HEK293T (cell line): ENCODE results near the gene RBBP8.
"Not testable (repeated sequence)": the region's sequence is repeated elsewhere in the genome, so short reads cannot be mapped to it uniquely, and the experiment has no call there.

Experiments used
- CTCF ChIA-PET: fragments of 350-600 bp; formaldehyde crosslinking; extraction: SDS; loops from one replicate; lab custom pipeline; 2021; ENCODE audit warnings: antibody characterized with exemption, inconsistent platforms; lab: Yijun Ruan, JAX
- POLR2A ChIA-PET: fragments of 350-600 bp; formaldehyde crosslinking; extraction: SDS; loops from one replicate; lab custom pipeline; 2020; ENCODE audit warnings: antibody characterized with exemption, inconsistent platforms; lab: Yijun Ruan, JAX
- DNase-seq: peaks from one replicate; pipeline ENCODE4 v3.0.0; 2012; ENCODE audit warnings: mixed read lengths; ENCODE audit errors: extremely low spot score
- ARNT ChIP-seq: fragments of 450-650 bp; IDR thresholded peaks from 2 replicates; pipeline ENCODE4 v1.6.1; 2017; ENCODE audit warnings: mild to moderate bottlenecking
- BHLHE40 ChIP-seq: fragments of 450-650 bp; IDR thresholded peaks from 2 replicates; pipeline ENCODE4 v1.6.1; 2016; ENCODE audit warnings: mild to moderate bottlenecking, moderate library complexity, borderline replicate concordance
- CTBP1 ChIP-seq: fragments of 450-650 bp; IDR thresholded peaks from 2 replicates; pipeline ENCODE4 v1.6.1; 2016; ENCODE audit warnings: borderline replicate concordance
- ELF4 ChIP-seq: fragments of 450-650 bp; IDR thresholded peaks from 2 replicates; pipeline ENCODE4 v1.6.1; 2017; ENCODE audit warnings: antibody characterized with exemption
- FOXA1 ChIP-seq: fragments of 450-650 bp; IDR thresholded peaks from 2 replicates; pipeline ENCODE4 v1.6.1; 2016; ENCODE audit warnings: mild to moderate bottlenecking
- FOXK2 ChIP-seq: fragments of 450-650 bp; IDR thresholded peaks from 2 replicates; pipeline ENCODE4 v1.6.1; 2016; ENCODE audit warnings: mild to moderate bottlenecking
- FOXM1 ChIP-seq: fragments of 450-650 bp; IDR thresholded peaks from 2 replicates; pipeline ENCODE4 v1.6.1; 2017; ENCODE audit warnings: mild to moderate bottlenecking, borderline replicate concordance
- HDGF ChIP-seq: fragments of 450-650 bp; IDR thresholded peaks from 2 replicates; pipeline ENCODE4 v1.6.1; 2017; ENCODE audit warnings: antibody characterized with exemption, borderline replicate concordance
- L3MBTL2 ChIP-seq: fragments of 450-650 bp; conservative IDR thresholded peaks from 2 replicates; pipeline ENCODE4 v1.6.1; 2016; ENCODE audit warnings: mild to moderate bottlenecking
- LEF1 ChIP-seq: fragments of 450-650 bp; IDR thresholded peaks from 2 replicates; pipeline ENCODE4 v1.6.1; 2017; ENCODE audit warnings: mild to moderate bottlenecking, borderline replicate concordance
- NFRKB ChIP-seq: fragments of 450-650 bp; IDR thresholded peaks from 2 replicates; pipeline ENCODE4 v1.6.1; 2016; ENCODE audit warnings: mild to moderate bottlenecking, moderate library complexity
- PKNOX1 ChIP-seq: fragments of 450-650 bp; IDR thresholded peaks from 2 replicates; pipeline ENCODE4 v1.6.1; 2016
- SP1 ChIP-seq: fragments of 450-650 bp; IDR thresholded peaks from 2 replicates; pipeline ENCODE4 v1.6.1; 2017
- SUZ12 ChIP-seq: fragments of 450-650 bp; IDR thresholded peaks from 2 replicates; pipeline ENCODE4 v1.6.1; 2016; ENCODE audit warnings: mild to moderate bottlenecking
- TARDBP ChIP-seq: fragments of 450-650 bp; IDR thresholded peaks from 2 replicates; pipeline ENCODE4 v1.6.1; 2016
- ZNF384 ChIP-seq: fragments of 450-650 bp; IDR thresholded peaks from 2 replicates; pipeline ENCODE4 v1.6.1; 2016

Gene RBBP8

DNA sequence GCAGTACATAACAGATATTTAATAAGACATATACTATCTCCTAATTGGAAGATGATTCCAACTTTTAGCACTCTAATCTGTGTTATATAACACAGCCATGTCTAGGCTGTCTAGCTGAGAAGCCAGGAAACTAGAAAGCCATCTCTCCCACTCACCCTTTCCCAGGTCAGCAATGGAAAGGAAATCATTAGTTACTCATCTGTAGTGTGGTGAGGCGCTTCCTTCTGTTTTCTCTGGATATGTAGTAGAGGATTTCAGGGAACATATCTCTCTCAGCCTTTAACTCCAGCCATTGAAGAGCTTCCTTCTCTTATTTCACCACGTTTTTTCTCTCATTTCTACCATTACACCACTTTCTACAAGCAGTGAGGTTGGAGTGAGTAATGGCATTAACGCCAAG, 19.4 kb downstream of the RBBP8 start:
- CTCF ChIA-PET: no interaction called here
- no peak for DNase-seq
- TF ChIP-seq FOXK2 (no peak), ELF4 (no peak), FOXM1 (no peak), CTBP1 (no peak), ZNF384 (no peak), FOXA1 (no peak), L3MBTL2 (no peak), ARNT (no peak), BHLHE40 (no peak), LEF1 (no peak), SP1 (no peak), NFRKB (no peak), PKNOX1 (no peak), TARDBP (no peak)
- POLR2A ChIA-PET: no interaction called here

DNA sequence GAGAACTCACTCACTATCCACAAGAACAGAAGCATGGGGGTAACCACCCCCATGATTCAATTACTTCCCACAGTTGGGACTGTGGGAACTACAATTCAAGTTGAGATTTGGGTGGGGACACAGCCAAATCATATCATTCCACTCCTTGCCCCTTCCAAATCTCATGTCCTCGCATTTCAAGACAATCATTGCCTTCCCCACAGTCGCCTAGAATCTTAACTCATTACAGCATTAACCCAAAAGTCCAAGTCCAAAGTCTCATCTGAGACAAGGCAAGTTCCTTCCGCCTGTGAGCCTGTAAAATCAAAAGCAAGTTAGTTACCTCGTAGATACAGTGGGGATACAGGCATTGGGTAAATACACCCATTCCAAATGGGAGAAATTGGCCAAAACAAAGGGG, 20.9 kb downstream of the RBBP8 start:
- CTCF ChIA-PET, POLR2A ChIA-PET, DNase-seq: not testable (repeated sequence)

DNA sequence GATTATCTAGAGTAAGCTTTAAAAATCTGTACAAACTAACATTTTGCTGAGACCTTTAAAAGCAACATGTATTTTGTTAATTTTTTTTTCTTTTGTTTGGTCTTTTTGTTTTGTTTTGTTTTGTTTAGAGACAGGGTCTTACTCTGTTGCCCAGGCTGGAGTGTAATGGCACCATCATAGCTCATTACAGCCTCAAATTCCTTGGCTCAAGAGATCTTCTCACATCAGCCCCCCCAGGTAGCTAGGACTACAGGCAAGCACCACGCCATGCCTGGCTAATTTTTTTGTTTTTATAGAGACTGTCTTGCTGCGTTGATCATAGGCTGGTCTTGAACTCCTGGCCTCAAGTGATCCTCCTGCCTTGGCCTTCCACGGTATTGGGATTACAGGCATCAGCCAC, 23.1 kb downstream of the RBBP8 start:
- no peak for TF ChIP-seq TARDBP
- TF ChIP-seq FOXK2: no peak
- no peak for TF ChIP-seq NFRKB
- CTCF ChIA-PET: interaction anchor here (0.8 kb wide), 1 partner anchor 113 kb away, joined by 3 read pairs; no protein-coding TSS in a partner anchor
- DNase-seq: no peak
- POLR2A ChIA-PET: interaction anchor here (1.6 kb wide), 1 partner anchor 23 kb away, joined by 7 read pairs; the partner anchor contains the start of gene RBBP8

DNA sequence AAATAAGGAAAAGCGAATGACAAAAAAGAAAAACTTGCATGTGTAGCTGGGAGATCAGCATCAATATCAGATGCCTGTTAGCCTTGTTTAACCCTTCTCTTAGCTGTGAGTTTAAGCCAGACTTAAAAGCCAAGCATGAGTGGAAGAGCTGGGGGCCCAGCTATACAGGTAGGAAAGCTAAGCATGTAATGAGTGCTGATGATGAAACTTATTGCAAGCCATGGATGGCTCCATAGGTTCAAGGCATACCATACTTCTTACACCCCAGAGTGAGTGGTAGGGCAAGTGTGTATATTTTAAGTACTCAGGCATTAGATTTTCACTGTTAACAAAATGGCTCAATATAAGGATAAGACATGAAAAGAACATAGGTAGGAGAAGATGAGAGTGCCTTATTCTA, 28.0 kb downstream of the RBBP8 start:
- TF ChIP-seq ARNT (no peak), HDGF (no peak), SUZ12 (no peak), FOXK2 (no peak), BHLHE40 (no peak), FOXM1 (no peak), CTBP1 (no peak), PKNOX1 (no peak), L3MBTL2 (no peak), TARDBP (no peak), SP1 (no peak), FOXA1 (no peak), LEF1 (no peak), ZNF384 (no peak), ELF4 (no peak), NFRKB (no peak)
- CTCF ChIA-PET: interaction anchor here (0.6 kb wide), 1 partner anchor 1321 kb away, joined by 4 read pairs; no protein-coding TSS in a partner anchor
- POLR2A ChIA-PET: interaction anchor here (1.5 kb wide), 1 partner anchor 28 kb away, joined by 5 read pairs; the partner anchor contains the start of gene RBBP8
- DNase-seq: no peak

DNA sequence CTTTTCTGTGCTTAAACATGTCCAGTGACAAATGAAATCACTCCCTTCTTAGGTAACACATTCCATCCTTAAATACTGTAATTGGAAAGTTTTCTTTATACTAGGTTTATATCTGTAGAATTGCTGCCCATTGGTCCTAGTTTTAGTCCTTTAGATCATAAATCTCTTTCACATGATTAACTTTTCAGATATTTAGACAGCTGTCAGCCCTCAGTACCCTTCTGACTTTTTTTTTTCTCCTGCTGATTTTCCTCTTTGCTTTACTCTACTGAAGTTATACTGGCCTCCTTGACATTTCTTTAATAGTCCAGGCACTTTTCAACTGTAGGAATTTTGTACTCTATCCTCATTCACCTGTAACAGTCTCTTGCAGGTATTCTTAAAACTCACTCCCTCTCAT, 28.9 kb downstream of the RBBP8 start:
- CTCF ChIA-PET: no interaction called here
- POLR2A ChIA-PET: interaction anchor here (1.4 kb wide), 1 partner anchor 29 kb away, joined by 3 read pairs; the partner anchor contains the start of gene RBBP8
- DNase-seq: no peak
- TF ChIP-seq SP1 (no peak), PKNOX1 (peak; percentile 71)

DNA sequence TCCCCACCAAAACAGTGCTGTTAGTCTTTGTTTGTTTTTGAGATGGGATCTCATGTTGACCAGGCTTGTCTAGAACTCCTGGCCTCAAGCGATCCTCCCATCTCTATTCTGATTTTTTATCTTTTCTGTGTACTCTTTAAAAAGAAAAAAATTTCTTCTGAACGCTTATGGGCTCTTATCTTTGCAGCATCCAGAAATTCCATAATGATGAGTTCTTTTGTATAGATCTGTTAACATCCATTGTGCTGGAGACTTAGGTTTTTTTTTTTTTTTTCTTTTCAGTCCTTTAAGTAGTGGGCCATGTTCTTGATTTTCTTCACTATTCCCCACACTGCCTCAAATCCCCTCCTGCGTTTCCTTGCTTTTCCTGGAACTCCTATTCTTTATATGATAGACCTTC, 31.0 kb downstream of the RBBP8 start:
- DNase-seq: no peak
- no peak for TF ChIP-seq ZNF384
- no peak for TF ChIP-seq FOXK2
- no peak for TF ChIP-seq SP1
- TF ChIP-seq HDGF: no peak
- no peak for TF ChIP-seq L3MBTL2
- no peak for TF ChIP-seq CTBP1
- TF ChIP-seq PKNOX1: no peak
- no peak for TF ChIP-seq BHLHE40
- no peak for TF ChIP-seq FOXA1
- no peak for TF ChIP-seq FOXM1
- no peak for TF ChIP-seq ELF4
- ChIA-PET CTCF (interaction anchor here (0.7 kb wide), 1 partner anchor 984 kb away, joined by 4 read pairs; no protein-coding TSS in a partner anchor), POLR2A (interaction anchor here (1.7 kb wide), 1 partner anchor 31 kb away, joined by 6 read pairs; the partner anchor contains the start of gene RBBP8)
